ENCODE measurements around the gene OR8G5.
"Not testable (repeated sequence)": the region's sequence is repeated elsewhere in the genome, so short reads cannot be mapped to it uniquely, and the experiment has no call there.

OR8G5 gene

GRCh38 chr11:124256076-124256475 is at the start of gene OR8G5:
Gene OR8G5 (plus strand): TSS chr11:124256376. CDS start chr11:124264932, 8,556 bp downstream.
- DNase-seq (ENCODE audit: low read depth in 1 of 2, low spot score in 1 of 2) = no peak

- no peak for DNase-seq (ENCODE audit: low read depth in 1 of 2, low spot score in 1 of 2)
Measured at GRCh38 chr11:124207102-124207792, 48.9 kb upstream of the OR8G5 start.

- no peak for DNase-seq (ENCODE audit: low read depth in 1 of 2, low spot score in 1 of 2)
Measured at GRCh38 chr11:124209824-124210357, 46.3 kb upstream of the OR8G5 start.

GRCh38 chr11:124210421-124210820 is 45.8 kb upstream of the OR8G5 start:
- DNase-seq (ENCODE audit: low read depth in 1 of 2, low spot score in 1 of 2) = no peak

GRCh38 chr11:124211321-124211720 is 44.9 kb upstream of the OR8G5 start:
- DNase-seq (ENCODE audit: low read depth in 1 of 2, low spot score in 1 of 2) = no peak

GRCh38 chr11:124214027-124214426 is 42.1 kb upstream of the OR8G5 start:
- DNase-seq (ENCODE audit: low read depth in 1 of 2, low spot score in 1 of 2) = no peak

- no peak for DNase-seq (ENCODE audit: low read depth in 1 of 2, low spot score in 1 of 2)
Measured at GRCh38 chr11:124219126-124219525, 37.0 kb upstream of the OR8G5 start.

- DNase-seq (ENCODE audit: low read depth in 1 of 2, low spot score in 1 of 2) = no peak
Measured at GRCh38 chr11:124222407-124222806, 33.8 kb upstream of the OR8G5 start.

GRCh38 chr11:124224618-124225423 is 31.4 kb upstream of the OR8G5 start:
- DNase-seq (ENCODE audit: low read depth in 1 of 2, low spot score in 1 of 2) = not testable (repeated sequence)

- no peak for DNase-seq (ENCODE audit: low read depth in 1 of 2, low spot score in 1 of 2)
Measured at GRCh38 chr11:124225471-124225870, 30.7 kb upstream of the OR8G5 start.

GRCh38 chr11:124233376-124233775 is 22.8 kb upstream of the OR8G5 start:
- no peak for DNase-seq (ENCODE audit: low read depth in 1 of 2, low spot score in 1 of 2)

GRCh38 chr11:124238512-124238911 is 17.7 kb upstream of the OR8G5 start:
- DNase-seq (ENCODE audit: low read depth in 1 of 2, low spot score in 1 of 2) = no peak

- DNase-seq (ENCODE audit: low read depth in 1 of 2, low spot score in 1 of 2) = no peak
Measured at GRCh38 chr11:124240621-124241397, 15.4 kb upstream of the OR8G5 start, which contains the start of gene OR8G1. Gene OR8G1 (plus strand): TSS chr11:124241095. CDS start chr11:124249676, 8,581 bp downstream.

- DNase-seq (ENCODE audit: low read depth in 1 of 2, low spot score in 1 of 2) = not testable (repeated sequence)
Measured at GRCh38 chr11:124249869-124250268, 6.3 kb upstream of the OR8G5 start.

GRCh38 chr11:124265041-124265440 is 8.9 kb downstream of the OR8G5 start:
- not testable (repeated sequence) for DNase-seq (ENCODE audit: low read depth in 1 of 2, low spot score in 1 of 2)

- DNase-seq (ENCODE audit: low read depth in 1 of 2, low spot score in 1 of 2) = not testable (repeated sequence)
Measured at GRCh38 chr11:124270886-124271285, 14.7 kb downstream of the OR8G5 start.

- no peak for DNase-seq (ENCODE audit: low read depth in 1 of 2, low spot score in 1 of 2)
Measured at GRCh38 chr11:124274000-124274399, 17.8 kb downstream of the OR8G5 start.

- no peak for DNase-seq (ENCODE audit: low read depth in 1 of 2, low spot score in 1 of 2)
Measured at GRCh38 chr11:124276081-124276480, 19.9 kb downstream of the OR8G5 start.

GRCh38 chr11:124277207-124277606 is 21.0 kb downstream of the OR8G5 start:
- no peak for DNase-seq (ENCODE audit: low read depth in 1 of 2, low spot score in 1 of 2)

GRCh38 chr11:124277804-124278203 is 21.6 kb downstream of the OR8G5 start:
- DNase-seq (ENCODE audit: low read depth in 1 of 2, low spot score in 1 of 2) = no peak

GRCh38 chr11:124278261-124278660 is 22.1 kb downstream of the OR8G5 start:
- no peak for DNase-seq (ENCODE audit: low read depth in 1 of 2, low spot score in 1 of 2)
